ENCODE results near the gene ZIC5.
"Not testable (repeated sequence)": the region's sequence is repeated elsewhere in the genome, so short reads cannot be mapped to it uniquely, and the experiment has no call there.

ZIC5 gene

GRCh38 chr13:99949679-99950413, 21.7 kb downstream of the ZIC5 start:
- H3K4me3 ChIP-seq (replicated peaks; ENCODE audit: low read depth, low read length), result no peak overlapping the region
- no peak for DNase-seq (ENCODE audit: low read depth)
- TF ChIP-seq, protein P1, sequence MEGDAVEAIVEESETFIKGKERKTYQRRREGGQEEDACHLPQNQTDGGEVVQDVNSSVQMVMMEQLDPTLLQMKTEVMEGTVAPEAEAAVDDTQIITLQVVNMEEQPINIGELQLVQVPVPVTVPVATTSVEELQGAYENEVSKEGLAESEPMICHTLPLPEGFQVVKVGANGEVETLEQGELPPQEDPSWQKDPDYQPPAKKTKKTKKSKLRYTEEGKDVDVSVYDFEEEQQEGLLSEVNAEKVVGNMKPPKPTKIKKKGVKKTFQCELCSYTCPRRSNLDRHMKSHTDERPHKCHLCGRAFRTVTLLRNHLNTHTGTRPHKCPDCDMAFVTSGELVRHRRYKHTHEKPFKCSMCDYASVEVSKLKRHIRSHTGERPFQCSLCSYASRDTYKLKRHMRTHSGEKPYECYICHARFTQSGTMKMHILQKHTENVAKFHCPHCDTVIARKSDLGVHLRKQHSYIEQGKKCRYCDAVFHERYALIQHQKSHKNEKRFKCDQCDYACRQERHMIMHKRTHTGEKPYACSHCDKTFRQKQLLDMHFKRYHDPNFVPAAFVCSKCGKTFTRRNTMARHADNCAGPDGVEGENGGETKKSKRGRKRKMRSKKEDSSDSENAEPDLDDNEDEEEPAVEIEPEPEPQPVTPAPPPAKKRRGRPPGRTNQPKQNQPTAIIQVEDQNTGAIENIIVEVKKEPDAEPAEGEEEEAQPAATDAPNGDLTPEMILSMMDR (IDR thresholded peaks at IDR 0.05; ENCODE audit: low read length, missing control alignments), result no peak

GRCh38 chr13:99948907-99949678, 22.5 kb downstream of the ZIC5 start:
- no peak for DNase-seq (ENCODE audit: low read depth)
- TF ChIP-seq, protein P1 (IDR thresholded peaks at IDR 0.05; ENCODE audit: low read length, missing control alignments), result no peak
- H3K4me3 ChIP-seq (replicated peaks; ENCODE audit: low read depth, low read length), result no peak overlapping the region

- no peak for DNase-seq (ENCODE audit: low read depth)
- H3K4me3 ChIP-seq (replicated peaks; ENCODE audit: low read depth, low read length), result no peak overlapping the region
- TF ChIP-seq, protein P1 (IDR thresholded peaks at IDR 0.05; ENCODE audit: low read length, missing control alignments), result no peak
Measured at GRCh38 chr13:99948411-99948810, 23.2 kb downstream of the ZIC5 start.

DNA sequence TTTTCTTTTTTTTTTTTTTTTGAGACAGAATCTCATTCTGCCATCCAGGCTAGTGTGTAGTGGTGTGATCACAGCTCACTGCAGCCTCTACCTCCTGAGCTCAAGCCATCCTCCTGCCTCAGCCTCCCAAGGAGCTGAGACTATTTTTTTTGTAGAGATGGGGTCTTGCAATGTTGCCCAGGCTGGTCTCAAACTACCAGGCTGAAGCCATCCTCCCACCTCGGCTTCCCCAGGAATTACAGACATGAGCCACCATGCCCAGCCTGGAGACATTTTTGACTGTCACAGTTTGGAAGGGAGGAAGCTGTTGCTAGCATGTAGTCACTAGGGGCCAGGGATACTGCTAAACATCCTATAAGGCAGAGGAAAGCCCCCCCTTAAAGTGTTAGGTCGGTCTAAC, 23.9 kb downstream of the ZIC5 start:
- DNase-seq (ENCODE audit: low read depth), result no peak
- TF ChIP-seq, protein P1 (IDR thresholded peaks at IDR 0.05; ENCODE audit: low read length, missing control alignments), result no peak
- no peak overlapping the region for H3K4me3 ChIP-seq (replicated peaks; ENCODE audit: low read depth, low read length)

GRCh38 chr13:99945515-99945914, 26.1 kb downstream of the ZIC5 start:
- DNase-seq (ENCODE audit: low read depth); H3K4me3 ChIP-seq (replicated peaks; ENCODE audit: low read depth, low read length): not testable (repeated sequence)

- TF ChIP-seq, protein P1 (IDR thresholded peaks at IDR 0.05; ENCODE audit: low read length, missing control alignments), result no peak
- no peak overlapping the region for H3K4me3 ChIP-seq (replicated peaks; ENCODE audit: low read depth, low read length)
- DNase-seq (ENCODE audit: low read depth), result no peak
Measured at GRCh38 chr13:99944606-99945005, 27.0 kb downstream of the ZIC5 start.

DNA sequence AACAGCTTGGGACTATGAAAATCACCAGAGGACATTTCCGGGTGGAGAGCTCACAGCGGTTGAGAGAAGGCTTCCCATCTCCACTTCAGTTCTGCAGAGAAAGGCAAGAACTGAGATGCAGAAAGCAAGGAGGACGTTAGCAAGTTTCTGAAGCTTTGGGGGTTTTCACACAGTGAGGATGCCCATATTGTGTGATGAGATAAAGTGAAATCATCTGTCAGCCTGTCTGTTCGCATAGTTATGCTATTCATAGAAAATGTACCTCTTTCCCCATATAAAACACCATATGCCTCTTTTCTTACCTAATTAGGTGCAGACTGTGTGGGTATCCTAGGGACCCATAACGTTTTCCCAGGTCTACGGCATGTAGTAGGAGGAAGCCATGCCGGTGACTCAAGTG, 27.5 kb downstream of the ZIC5 start:
- no peak for DNase-seq (ENCODE audit: low read depth)
- TF ChIP-seq, protein P1 (IDR thresholded peaks at IDR 0.05; ENCODE audit: low read length, missing control alignments), result no peak
- no peak overlapping the region for H3K4me3 ChIP-seq (replicated peaks; ENCODE audit: low read depth, low read length)

Measured in fibroblast of pulmonary artery (primary cell).